GM21723 (cell line): ENCODE results near the gene ZCCHC12.

ENCODE experiments used
- ATAC-seq: cut with Tn5 transposase; IDR thresholded peaks from one replicate; pipeline ENCODE4 v1.9.1; 2021; ENCODE audit warnings: mild to moderate bottlenecking, moderate library complexity; ENCODE audit not compliant: unreplicated experiment

Gene ZCCHC12

GRCh38 chrX:118867251-118867650 is 43.6 kb downstream of the ZCCHC12 start:
- ATAC-seq = no peak

- no peak for ATAC-seq
These were observed 48.5 kb downstream of the ZCCHC12 start for GRCh38 chrX:118872102-118872566.
